HEK293 (cell line): ENCODE measurements around the gene AURKA.
A peak's percentile ranks its signal among the peaks of the same experiment; 100 is the strongest.
"Not testable (repeated sequence)": the region's sequence is repeated elsewhere in the genome, so short reads cannot be mapped to it uniquely, and the experiment has no call there.

Experiments used
- CTCF ChIA-PET: fragments of 350-600 bp; formaldehyde crosslinking; extraction: SDS; loops from one replicate; lab custom pipeline; 2021; ENCODE audit warnings: antibody characterized with exemption; lab: Yijun Ruan, JAX
- POLR2A ChIA-PET: fragments of 300-600 bp; formaldehyde crosslinking; extraction: SDS; loops from one replicate; lab custom pipeline; 2020; ENCODE audit warnings: antibody characterized with exemption, inconsistent platforms; lab: Yijun Ruan, JAX
- H3K27ac ChIP-seq: fragments of 200-500 bp; sonication (Bioruptor generic); 2 replicates; pipeline ENCODE4 v1.5.1; 2014; ENCODE audit warnings: low read depth, low read length, control low read depth, inconsistent platforms; ENCODE audit errors: extremely low read depth
- H3K36me3 ChIP-seq, 2 experiments: fragments of 200-500 bp in 1 of 2; sonication (Bioruptor generic) in 1 of 2; 1 replicate in 1 of 2; 2 replicates in 1 of 2; pipeline ENCODE4 v1.5.1; 2014 to 2017; ENCODE audit warnings: inconsistent platforms in 2 of 2, low read length in 2 of 2; ENCODE audit not compliant: control insufficient read depth in 2 of 2, insufficient read depth in 1 of 2
- H3K4me1 ChIP-seq: fragments of 200-500 bp; sonication (Bioruptor generic); 2 replicates; pipeline ENCODE4 v1.5.1; 2014; ENCODE audit warnings: mild to moderate bottlenecking, low read length, inconsistent platforms; ENCODE audit not compliant: control insufficient read depth, insufficient read depth
- H3K4me3 ChIP-seq: 2 replicates; pipeline ENCODE4 v1.5.1; 2011; ENCODE audit warnings: low read depth, mild to moderate bottlenecking, control low read depth, low read length, moderate library complexity
- H3K9me3 ChIP-seq: fragments of 200-500 bp; sonication (Bioruptor generic); 2 replicates; pipeline ENCODE4 v1.5.1; 2014; ENCODE audit warnings: low read depth, low read length, inconsistent platforms; ENCODE audit not compliant: control insufficient read depth, insufficient read depth
- GFI1B ChIP-seq: fragments of 450-650 bp; formaldehyde crosslinking; IDR thresholded peaks from 2 replicates; pipeline ENCODE4 v1.5.1; 2016; ENCODE audit warnings: missing biosample characterization, missing genetic modification characterization
- GLIS2 ChIP-seq: fragments of 450-650 bp; formaldehyde crosslinking; IDR thresholded peaks from 2 replicates; pipeline ENCODE4 v1.5.1; 2016; ENCODE audit warnings: missing biosample characterization, missing genetic modification characterization
- ZNF114 ChIP-seq: fragments of 450-650 bp; formaldehyde crosslinking; IDR thresholded peaks from 2 replicates; pipeline ENCODE4 v1.5.0; 2017; ENCODE audit warnings: missing biosample characterization, missing genetic modification characterization
- ZNF48 ChIP-seq: fragments of 450-650 bp; formaldehyde crosslinking; IDR thresholded peaks from 2 replicates; pipeline ENCODE4 v1.5.1; 2016; ENCODE audit warnings: missing biosample characterization, missing genetic modification characterization
- ZNF558 ChIP-seq: fragments of 450-650 bp; formaldehyde crosslinking; IDR thresholded peaks from 2 replicates; pipeline ENCODE4 v1.5.1; 2016; ENCODE audit warnings: missing biosample characterization, missing genetic modification characterization
- ZNF600 ChIP-seq: fragments of 450-650 bp; formaldehyde crosslinking; IDR thresholded peaks from 2 replicates; pipeline ENCODE4 v1.5.1; 2016; ENCODE audit warnings: missing biosample characterization, missing genetic modification characterization
- ZNF654 ChIP-seq: fragments of 450-650 bp; formaldehyde crosslinking; IDR thresholded peaks from 2 replicates; pipeline ENCODE4 v1.5.1; 2016; ENCODE audit warnings: low read depth, missing biosample characterization, missing genetic modification characterization
- ZNF664 ChIP-seq: fragments of 450-650 bp; formaldehyde crosslinking; IDR thresholded peaks from 2 replicates; pipeline ENCODE4 v1.5.1; 2016; ENCODE audit warnings: missing biosample characterization, missing genetic modification characterization
- TF ChIP-seq, protein P1 (sequence below): fragments of 450-650 bp; formaldehyde crosslinking; IDR thresholded peaks from 2 replicates; pipeline ENCODE4 v1.5.1; 2016; ENCODE audit warnings: missing biosample characterization, missing genetic modification characterization
- TF ChIP-seq, protein P2 (sequence below): fragments of 450-650 bp; formaldehyde crosslinking; IDR thresholded peaks from 2 replicates; pipeline ENCODE4 v1.5.1; 2016; ENCODE audit warnings: missing biosample characterization, missing genetic modification characterization
- TF ChIP-seq, protein P3 (sequence below): fragments of 450-650 bp; formaldehyde crosslinking; IDR thresholded peaks from 2 replicates; pipeline ENCODE4 v1.5.1; 2017; ENCODE audit warnings: missing biosample characterization, missing genetic modification characterization
- TF ChIP-seq, protein P4 (sequence below): fragments of 450-650 bp; formaldehyde crosslinking; IDR thresholded peaks from 2 replicates; pipeline ENCODE4 v1.5.1; 2016; ENCODE audit warnings: missing biosample characterization, missing genetic modification characterization

The AURKA gene

DNA sequence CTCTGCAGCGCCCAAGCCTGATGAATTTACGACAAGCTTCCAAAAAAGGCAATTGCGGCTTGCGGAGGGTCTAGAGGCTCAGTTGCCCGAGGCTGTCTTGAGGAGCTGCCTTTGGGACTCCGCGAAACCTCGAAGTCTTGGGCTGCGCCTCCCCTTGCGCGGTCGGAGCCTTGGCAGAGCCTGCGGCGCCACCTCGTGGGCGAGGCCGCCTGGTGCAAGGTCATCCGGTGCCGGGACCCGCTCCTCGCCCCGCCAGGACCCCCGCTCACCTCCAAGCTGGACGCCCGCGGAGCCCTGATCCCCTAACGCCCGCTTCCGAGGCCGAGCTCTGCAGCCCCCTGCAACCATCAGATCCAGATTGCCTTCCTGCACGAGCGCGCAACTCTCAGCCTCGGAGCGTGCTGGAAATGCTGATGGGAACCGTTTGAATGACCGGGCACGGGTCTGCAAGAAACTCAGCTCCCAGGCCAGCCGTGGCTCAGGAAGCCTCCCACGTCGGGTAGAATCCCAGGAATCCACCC, 48.1 kb downstream of the AURKA start:
- H3K4me1 ChIP-seq = peaks cover 6% of the 10 kb centered on the region; the same call in 1 of the 2 replicates
- H3K9me3 ChIP-seq = no peaks in the 10 kb centered on the region
- TF ChIP-seq ZNF654 (tag by site-specific recombination) = peak; percentile 74
- TF ChIP-seq, protein P1, sequence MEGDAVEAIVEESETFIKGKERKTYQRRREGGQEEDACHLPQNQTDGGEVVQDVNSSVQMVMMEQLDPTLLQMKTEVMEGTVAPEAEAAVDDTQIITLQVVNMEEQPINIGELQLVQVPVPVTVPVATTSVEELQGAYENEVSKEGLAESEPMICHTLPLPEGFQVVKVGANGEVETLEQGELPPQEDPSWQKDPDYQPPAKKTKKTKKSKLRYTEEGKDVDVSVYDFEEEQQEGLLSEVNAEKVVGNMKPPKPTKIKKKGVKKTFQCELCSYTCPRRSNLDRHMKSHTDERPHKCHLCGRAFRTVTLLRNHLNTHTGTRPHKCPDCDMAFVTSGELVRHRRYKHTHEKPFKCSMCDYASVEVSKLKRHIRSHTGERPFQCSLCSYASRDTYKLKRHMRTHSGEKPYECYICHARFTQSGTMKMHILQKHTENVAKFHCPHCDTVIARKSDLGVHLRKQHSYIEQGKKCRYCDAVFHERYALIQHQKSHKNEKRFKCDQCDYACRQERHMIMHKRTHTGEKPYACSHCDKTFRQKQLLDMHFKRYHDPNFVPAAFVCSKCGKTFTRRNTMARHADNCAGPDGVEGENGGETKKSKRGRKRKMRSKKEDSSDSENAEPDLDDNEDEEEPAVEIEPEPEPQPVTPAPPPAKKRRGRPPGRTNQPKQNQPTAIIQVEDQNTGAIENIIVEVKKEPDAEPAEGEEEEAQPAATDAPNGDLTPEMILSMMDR (tag by site-specific recombination) = peak; percentile 55
- TF ChIP-seq, protein P2, sequence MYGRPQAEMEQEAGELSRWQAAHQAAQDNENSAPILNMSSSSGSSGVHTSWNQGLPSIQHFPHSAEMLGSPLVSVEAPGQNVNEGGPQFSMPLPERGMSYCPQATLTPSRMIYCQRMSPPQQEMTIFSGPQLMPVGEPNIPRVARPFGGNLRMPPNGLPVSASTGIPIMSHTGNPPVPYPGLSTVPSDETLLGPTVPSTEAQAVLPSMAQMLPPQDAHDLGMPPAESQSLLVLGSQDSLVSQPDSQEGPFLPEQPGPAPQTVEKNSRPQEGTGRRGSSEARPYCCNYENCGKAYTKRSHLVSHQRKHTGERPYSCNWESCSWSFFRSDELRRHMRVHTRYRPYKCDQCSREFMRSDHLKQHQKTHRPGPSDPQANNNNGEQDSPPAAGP = no peak
- TF ChIP-seq ZNF114 = no peak
- TF ChIP-seq ZNF558 (tag by site-specific recombination) = no peak
- no peak for TF ChIP-seq GFI1B (tag by site-specific recombination)
- no peak overlapping the region for H3K4me3 ChIP-seq
- ChIA-PET CTCF (interaction anchor here (0.5 to 2.9 kb wide), 25 partner anchors 9 to 1743 kb away, joined by 3 to 15 read pairs (median 4); partner anchors contain the start of genes FAM210B and MC3R), POLR2A (no interaction called here)
- no peak overlapping the region for H3K27ac ChIP-seq
- H3K36me3 ChIP-seq = no peaks in the 10 kb centered on the region

DNA sequence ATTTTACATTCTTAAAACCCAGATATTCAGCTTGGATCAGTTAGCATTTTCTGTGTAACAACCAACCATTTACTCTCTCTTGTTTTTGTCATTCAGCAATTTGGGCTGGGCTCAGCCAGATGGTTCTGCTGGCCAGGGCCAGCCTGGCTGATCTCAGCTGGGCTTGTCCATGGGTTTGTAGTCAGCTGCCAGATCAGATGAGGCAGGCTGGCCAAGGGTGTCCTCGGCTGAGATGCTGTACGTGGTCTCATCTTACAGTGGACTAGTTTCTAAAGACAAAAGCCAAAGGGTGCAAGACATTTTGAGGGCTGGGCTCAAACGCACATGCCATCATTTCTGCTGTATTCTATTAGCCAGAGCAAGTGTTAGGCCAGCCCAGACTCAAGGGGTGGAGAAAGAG, 49.2 kb downstream of the AURKA start:
- H3K9me3 ChIP-seq = no peaks in the 10 kb centered on the region
- peaks cover 6% of the 10 kb centered on the region; the same call in 1 of the 2 replicates for H3K4me1 ChIP-seq
- ChIA-PET CTCF (interaction anchor here (0.6 to 2.9 kb wide), 7 partner anchors 10 to 1294 kb away, joined by 3 to 15 read pairs (median 6); partner anchors contain the start of gene MC3R), POLR2A (no interaction called here)
- H3K27ac ChIP-seq = no peak overlapping the region
- H3K36me3 ChIP-seq = no peaks in the 10 kb centered on the region
- TF ChIP-seq ZNF664 (no peak), ZNF600 (no peak), GLIS2 (tag by site-specific recombination) (no peak), ZNF48 (tag by site-specific recombination) (no peak)
- TF ChIP-seq, protein P1 (tag by site-specific recombination) = no peak
- TF ChIP-seq, protein P3, sequence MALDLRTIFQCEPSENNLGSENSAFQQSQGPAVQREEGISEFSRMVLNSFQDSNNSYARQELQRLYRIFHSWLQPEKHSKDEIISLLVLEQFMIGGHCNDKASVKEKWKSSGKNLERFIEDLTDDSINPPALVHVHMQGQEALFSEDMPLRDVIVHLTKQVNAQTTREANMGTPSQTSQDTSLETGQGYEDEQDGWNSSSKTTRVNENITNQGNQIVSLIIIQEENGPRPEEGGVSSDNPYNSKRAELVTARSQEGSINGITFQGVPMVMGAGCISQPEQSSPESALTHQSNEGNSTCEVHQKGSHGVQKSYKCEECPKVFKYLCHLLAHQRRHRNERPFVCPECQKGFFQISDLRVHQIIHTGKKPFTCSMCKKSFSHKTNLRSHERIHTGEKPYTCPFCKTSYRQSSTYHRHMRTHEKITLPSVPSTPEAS (tag by site-specific recombination) = no peak
- TF ChIP-seq, protein P4, sequence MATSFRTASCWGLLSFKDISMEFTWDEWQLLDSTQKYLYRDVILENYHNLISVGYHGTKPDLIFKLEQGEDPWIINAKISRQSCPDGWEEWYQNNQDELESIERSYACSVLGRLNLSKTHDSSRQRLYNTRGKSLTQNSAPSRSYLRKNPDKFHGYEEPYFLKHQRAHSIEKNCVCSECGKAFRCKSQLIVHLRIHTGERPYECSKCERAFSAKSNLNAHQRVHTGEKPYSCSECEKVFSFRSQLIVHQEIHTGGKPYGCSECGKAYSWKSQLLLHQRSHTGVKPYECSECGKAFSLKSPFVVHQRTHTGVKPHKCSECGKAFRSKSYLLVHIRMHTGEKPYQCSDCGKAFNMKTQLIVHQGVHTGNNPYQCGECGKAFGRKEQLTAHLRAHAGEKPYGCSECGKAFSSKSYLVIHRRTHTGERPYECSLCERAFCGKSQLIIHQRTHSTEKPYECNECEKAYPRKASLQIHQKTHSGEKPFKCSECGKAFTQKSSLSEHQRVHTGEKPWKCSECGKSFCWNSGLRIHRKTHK (tag by site-specific recombination) = no peak
- H3K4me3 ChIP-seq = no peak overlapping the region

DNA sequence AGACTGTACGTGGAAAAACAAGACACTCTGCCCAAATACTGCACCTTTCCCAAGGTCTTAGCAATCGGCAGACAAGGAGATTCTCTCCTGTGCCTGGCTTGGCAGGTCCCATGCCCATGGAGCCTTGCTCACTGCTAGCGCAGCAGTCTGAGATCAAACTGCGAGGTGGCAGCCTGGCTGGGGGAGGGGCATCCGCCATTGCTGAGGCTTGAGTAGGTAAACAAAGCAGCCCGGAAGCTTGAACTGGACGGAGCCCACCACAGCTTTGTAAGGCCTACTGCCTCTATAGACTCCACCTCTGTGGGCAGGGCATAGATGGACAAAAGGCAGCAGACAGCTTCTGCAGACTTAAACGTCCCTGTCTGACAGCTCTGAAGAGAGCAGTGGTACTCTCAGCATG, 55.3 kb downstream of the AURKA start:
- POLR2A ChIA-PET, H3K27ac ChIP-seq, H3K36me3 ChIP-seq, H3K4me1 ChIP-seq, H3K9me3 ChIP-seq, H3K4me3 ChIP-seq: not testable (repeated sequence)
- CTCF ChIA-PET = interaction anchor here (0.7 kb wide), 1 partner anchor 1566 kb away, joined by 3 read pairs; no protein-coding TSS in a partner anchor
